A549 (cell line): Measurements from ENCODE around the gene RAB8A. TPM values are rescaled to one million over a fixed set of nuclear protein-coding genes. Genes with fewer than 3 reads are reported as not detected.

Experiments used
- ATAC-seq, 2 experiments: fragments of 200-7000 bp in 1 of 2; fragments of >200 bp in 1 of 2; cut with Nextera tagmentation in 1 of 2; cut with Tn5 transposase in 1 of 2; 3 replicates each; pipeline versions ENCODE4 v1.8.0 to v1.9.1; 2018 to 2020; ENCODE audit warnings: mild to moderate bottlenecking in 1 of 2, moderate library complexity in 1 of 2
- CTCF ChIA-PET: fragments of 300-600 bp; sonication (Branson Sonifier 250); formaldehyde crosslinking; extraction: SDS; loops from one replicate; lab custom pipeline; 2021; ENCODE audit warnings: antibody characterized with exemption, inconsistent platforms; lab: Yijun Ruan, JAX
- POLR2A ChIA-PET: fragments of 350-600 bp; formaldehyde crosslinking; extraction: SDS; loops from one replicate; lab custom pipeline; 2021; ENCODE audit warnings: antibody characterized with exemption, inconsistent platforms; lab: Yijun Ruan, JAX
- DNase-seq, 2 experiments: peaks; one replicate each; pipeline versions ENCODE4 v3.0.0 to v3.0.0-alpha.2; 2011 to 2016; ENCODE audit warnings: low read depth in 1 of 2, low spot score in 1 of 2
- FAIRE-seq: peaks from 2 replicates; lab custom pipeline; 2011; peaks lifted over from hg19 to GRCh38; lab: Jason Lieb, UNC
- H3K27ac ChIP-seq, 2 experiments: fragments of >200 bp; sonication (Bioruptor Twin); formaldehyde crosslinking; 3 replicates each; pipeline ENCODE4 v1.5.1; 2016 to 2017
- H3K4me1 ChIP-seq: fragments of >200 bp; sonication (Bioruptor Twin); formaldehyde crosslinking; 3 replicates; pipeline ENCODE4 v1.6.1; 2016
- H3K4me2 ChIP-seq: fragments of >200 bp; sonication (Bioruptor Twin); formaldehyde crosslinking; 3 replicates; pipeline ENCODE4 v1.6.1; 2016
- H3K4me3 ChIP-seq: fragments of >200 bp; sonication (Bioruptor Twin); formaldehyde crosslinking; 3 replicates; pipeline ENCODE4 v1.5.1; 2016
- H3K9me3 ChIP-seq: fragments of >200 bp; sonication (Bioruptor Twin); formaldehyde crosslinking; 3 replicates; pipeline ENCODE4 v1.6.1; 2016
- BHLHE40 ChIP-seq: IDR thresholded peaks from 2 replicates; pipeline ENCODE4 v1.6.1; 2012; ENCODE audit warnings: low read depth, low read length, inconsistent platforms
- CBX8 ChIP-seq: fragments of 200-600 bp; sonication (generic); IDR thresholded peaks from 2 replicates; pipeline ENCODE4 v1.6.1; 2016
- CHD2 ChIP-seq: fragments of 150-350 bp; IDR thresholded peaks from 2 replicates; pipeline ENCODE4 v1.6.1; 2014; ENCODE audit warnings: low read length; ENCODE audit not compliant: partially characterized antibody
- CHD4 ChIP-seq: fragments of 200-600 bp; sonication (generic); IDR thresholded peaks from 2 replicates; pipeline ENCODE4 v1.6.1; 2016; ENCODE audit warnings: antibody characterized with exemption, mild to moderate bottlenecking, borderline replicate concordance
- ESRRA ChIP-seq: fragments of 150-350 bp; IDR thresholded peaks from 2 replicates; pipeline ENCODE4 v1.6.1; 2014; ENCODE audit warnings: mild to moderate bottlenecking, low read length, borderline replicate concordance
- GATA3 ChIP-seq: IDR thresholded peaks from 2 replicates; pipeline ENCODE4 v1.6.1; 2012; ENCODE audit warnings: borderline replicate concordance
- HOXA7 ChIP-seq: fragments of 250-450 bp; sonication (Bioruptor Pico); IDR thresholded peaks from 2 replicates; pipeline ENCODE4 v1.5.0; 2020; ENCODE audit warnings: mild to moderate bottlenecking, moderate library complexity
- HOXB13 ChIP-seq: fragments of 250-450 bp; sonication (Bioruptor Pico); IDR thresholded peaks from 2 replicates; pipeline ENCODE4 v1.5.0; 2020; ENCODE audit warnings: low read depth, mild to moderate bottlenecking, moderate library complexity
- JUN ChIP-seq, 2 experiments: fragments of >200 bp; sonication (Bioruptor Twin); formaldehyde crosslinking; IDR thresholded peaks; 2 replicates in 1 of 2; 3 replicates in 1 of 2; pipeline ENCODE4 v1.6.1; 2016 to 2017
- KDM1A ChIP-seq: fragments of 200-600 bp; sonication (generic); IDR thresholded peaks from 2 replicates; pipeline ENCODE4 v1.6.1; 2016; ENCODE audit warnings: low read depth, mild to moderate bottlenecking
- MAFK ChIP-seq: fragments of 450-650 bp; IDR thresholded peaks from 2 replicates; pipeline ENCODE4 v1.6.1; 2014; ENCODE audit not compliant: partially characterized antibody
- MYC ChIP-seq: IDR thresholded peaks from 2 replicates; pipeline ENCODE4 v1.6.1; 2012; ENCODE audit warnings: mild to moderate bottlenecking, inconsistent platforms, low read length, improper control_type of control experiment, borderline replicate concordance
- POLR2AphosphoS2 ChIP-seq: conservative IDR thresholded peaks from 2 replicates; pipeline ENCODE4 v1.6.1; 2012; ENCODE audit warnings: low read length, improper control_type of control experiment, inconsistent platforms
- RAD21 ChIP-seq, 2 experiments: fragments of >200 bp in 1 of 2; sonication (Bioruptor Twin) in 1 of 2; formaldehyde crosslinking in 1 of 2; IDR thresholded peaks in 1 of 2; conservative IDR thresholded peaks in 1 of 2; 2 replicates in 1 of 2; 3 replicates in 1 of 2; pipeline ENCODE4 v1.6.1; 2012 to 2018; ENCODE audit warnings: inconsistent platforms in 1 of 2
- RFX5 ChIP-seq: fragments of 450-650 bp; IDR thresholded peaks from 2 replicates; pipeline ENCODE4 v1.7.1; 2014; ENCODE audit warnings: antibody characterized with exemption, mild to moderate bottlenecking, moderate library complexity
- TFCP2L1 ChIP-seq: fragments of 250-450 bp; sonication (Bioruptor Pico); IDR thresholded peaks from 2 replicates; pipeline ENCODE4 v1.5.0; 2021; ENCODE audit warnings: mild to moderate bottlenecking
- TP53 ChIP-seq: fragments of 250-450 bp; sonication (Bioruptor Pico); IDR thresholded peaks from 2 replicates; pipeline ENCODE4 v1.5.0; 2021; ENCODE audit warnings: mild to moderate bottlenecking, moderate library complexity
- ZC3H11A ChIP-seq: fragments of 450-650 bp; IDR thresholded peaks from 2 replicates; pipeline ENCODE4 v1.6.1; 2014; ENCODE audit warnings: antibody characterized with exemption, mild to moderate bottlenecking
- ZNF302 ChIP-seq: fragments of 250-450 bp; sonication (Bioruptor Pico); IDR thresholded peaks from 2 replicates; pipeline ENCODE4 v1.9.0; 2021; ENCODE audit warnings: inconsistent platforms, mild to moderate bottlenecking, moderate library complexity
- ZSCAN20 ChIP-seq: fragments of 250-450 bp; sonication (Bioruptor Pico); IDR thresholded peaks from 2 replicates; pipeline ENCODE4 v1.8.0; 2022; ENCODE audit warnings: mild to moderate bottlenecking, moderate library complexity
- WGBS: methylation state at CpG from one replicate; pipeline ENCODE4 v1.1.6; 2017; ENCODE audit errors: missing lambda C conversion rate; 5-methylcytosine and 5-hydroxymethylcytosine counted together
- polyA plus RNA-seq, 4 experiments: library from polyadenylated mRNA; depleted of rRNA in 3 of 4; stranded (reverse); fragments of >200 nt; fragmentation: RNase III in 1 of 4; extraction: RNeasy Plus Mini Kit Qiagen cat#74134 plus additional on column Dnase treatment in 1 of 4; gene quantifications; 2 replicates in 3 of 4; 3 replicates in 1 of 4; pipeline ENCODE4 v1.2.3, GENCODE V29; 2011 to 2017
- TF ChIP-seq, protein P1 (sequence below): IDR thresholded peaks from 2 replicates; pipeline ENCODE4 v1.6.1; 2012
- TF ChIP-seq, protein P2 (sequence below): fragments of >200 bp; sonication (Bioruptor Twin); formaldehyde crosslinking; IDR thresholded peaks from 3 replicates; pipeline ENCODE4 v1.5.1; 2016
- TF ChIP-seq, protein P3 (sequence below): fragments of >200 bp; sonication (Bioruptor Twin); formaldehyde crosslinking; IDR thresholded peaks from 3 replicates; pipeline ENCODE4 v1.6.1; 2016
- TF ChIP-seq, protein P4 (sequence below): IDR thresholded peaks from 2 replicates; pipeline ENCODE4 v1.6.1; 2012; ENCODE audit warnings: low read depth, borderline replicate concordance
- TF ChIP-seq, protein P5 (sequence below): fragments of 450-650 bp; IDR thresholded peaks from 2 replicates; pipeline ENCODE4 v1.6.1; 2014; ENCODE audit warnings: antibody characterized with exemption

RAB8A gene
- polyA plus RNA-seq, 2 of the 4 experiments (the other 2 are of a cell fraction) = 89.2 to 91.4 TPM

DNA sequence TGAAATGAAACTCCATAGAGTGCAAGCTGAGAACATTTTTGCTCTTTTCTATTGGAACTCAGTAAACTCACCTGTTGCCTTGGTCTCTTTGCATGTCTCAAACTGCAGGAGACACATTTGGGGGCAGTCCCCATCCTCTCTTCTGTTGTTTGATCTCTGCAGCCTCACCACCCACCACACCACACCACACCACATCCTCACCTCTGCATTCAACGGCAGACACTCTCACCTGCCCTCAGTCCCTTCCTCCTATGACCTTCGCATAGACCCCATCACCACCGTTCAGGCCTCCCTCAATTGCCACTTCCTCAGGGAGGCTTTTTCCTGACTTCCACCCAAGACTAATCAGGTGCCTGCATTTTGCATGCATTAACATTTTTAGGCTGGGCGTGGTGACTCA lies 49.7 kb upstream of the RAB8A start:
- TF ChIP-seq ESRRA (no peak), CHD2 (no peak)
- ChIA-PET CTCF (interaction anchor here (0.9 to 7.0 kb wide), 5 partner anchors 9 to 25 kb away, joined by 3 to 38 read pairs (median 4); no protein-coding TSS in a partner anchor), POLR2A (no interaction called here)
- H3K4me3 ChIP-seq = no peak overlapping the region
- H3K4me1 ChIP-seq = peaks cover 12% of the 10 kb centered on the region
- 46% methylated on average over 4 of the region's 4 CpGs for WGBS
- H3K4me2 ChIP-seq = no peak overlapping the region
- no peak overlapping the region for H3K27ac ChIP-seq
- ATAC-seq = no peak
- H3K9me3 ChIP-seq = peaks cover 11% of the 10 kb centered on the region
- no peak for FAIRE-seq
- no peak for DNase-seq

DNA sequence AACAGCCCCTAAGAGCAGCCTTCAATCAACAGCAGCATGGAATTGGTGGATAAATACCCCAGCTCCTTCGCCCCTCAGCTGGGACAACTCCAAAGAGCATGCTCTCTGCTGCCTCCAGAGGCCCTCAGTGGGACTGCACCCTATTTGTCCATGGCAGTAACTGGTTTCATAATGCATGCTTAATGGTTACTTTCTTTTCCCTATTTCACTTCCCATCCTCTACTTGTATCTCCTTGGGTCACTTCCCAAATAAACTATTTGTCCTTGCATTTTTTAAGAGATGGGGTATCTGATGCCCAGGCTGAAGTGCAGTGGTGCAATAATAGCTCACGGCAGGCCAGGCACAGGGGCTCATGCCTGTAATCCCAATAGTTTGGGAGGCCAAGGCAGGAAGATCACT lies 48.9 kb upstream of the RAB8A start:
- POLR2A ChIA-PET = no interaction called here
- TF ChIP-seq TFCP2L1 (CRISPR knock-in tag) (no peak), GATA3 (no peak), JUN (IDR thresholded peaks at IDR 0.05) (no peak), RAD21 (conservative IDR thresholded peaks at IDR 0.05 in 1 of 2, IDR thresholded peaks at IDR 0.05 in 1 of 2) (0 out of 5 replicates have a peak, but pooled peaks of 1 of the 2 experiments have one; percentile 5), CHD4 (no peak)
- TF ChIP-seq, protein P1, sequence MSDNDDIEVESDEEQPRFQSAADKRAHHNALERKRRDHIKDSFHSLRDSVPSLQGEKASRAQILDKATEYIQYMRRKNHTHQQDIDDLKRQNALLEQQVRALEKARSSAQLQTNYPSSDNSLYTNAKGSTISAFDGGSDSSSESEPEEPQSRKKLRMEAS = no peak
- TF ChIP-seq, protein P2, sequence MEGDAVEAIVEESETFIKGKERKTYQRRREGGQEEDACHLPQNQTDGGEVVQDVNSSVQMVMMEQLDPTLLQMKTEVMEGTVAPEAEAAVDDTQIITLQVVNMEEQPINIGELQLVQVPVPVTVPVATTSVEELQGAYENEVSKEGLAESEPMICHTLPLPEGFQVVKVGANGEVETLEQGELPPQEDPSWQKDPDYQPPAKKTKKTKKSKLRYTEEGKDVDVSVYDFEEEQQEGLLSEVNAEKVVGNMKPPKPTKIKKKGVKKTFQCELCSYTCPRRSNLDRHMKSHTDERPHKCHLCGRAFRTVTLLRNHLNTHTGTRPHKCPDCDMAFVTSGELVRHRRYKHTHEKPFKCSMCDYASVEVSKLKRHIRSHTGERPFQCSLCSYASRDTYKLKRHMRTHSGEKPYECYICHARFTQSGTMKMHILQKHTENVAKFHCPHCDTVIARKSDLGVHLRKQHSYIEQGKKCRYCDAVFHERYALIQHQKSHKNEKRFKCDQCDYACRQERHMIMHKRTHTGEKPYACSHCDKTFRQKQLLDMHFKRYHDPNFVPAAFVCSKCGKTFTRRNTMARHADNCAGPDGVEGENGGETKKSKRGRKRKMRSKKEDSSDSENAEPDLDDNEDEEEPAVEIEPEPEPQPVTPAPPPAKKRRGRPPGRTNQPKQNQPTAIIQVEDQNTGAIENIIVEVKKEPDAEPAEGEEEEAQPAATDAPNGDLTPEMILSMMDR = peak; percentile 32
- H3K4me2 ChIP-seq = no peak overlapping the region
- no peak for DNase-seq
- H3K27ac ChIP-seq = no peak overlapping the region
- H3K4me1 ChIP-seq = peaks cover 18% of the 10 kb centered on the region
- 67% methylated on average over 2 of the region's 2 CpGs for WGBS
- H3K4me3 ChIP-seq = no peak overlapping the region
- CTCF ChIA-PET = interaction anchor here (0.6 to 7.0 kb wide), 9 partner anchors 8 to 99 kb away, joined by 3 to 38 read pairs (median 3); no protein-coding TSS in a partner anchor
- peak in 1 of 2 experiments; percentile 40; a peak in 2 of 6 replicates for ATAC-seq
- no peak for FAIRE-seq
- H3K9me3 ChIP-seq = peaks cover 7% of the 10 kb centered on the region; the same call in 1 of the 3 replicates

DNA sequence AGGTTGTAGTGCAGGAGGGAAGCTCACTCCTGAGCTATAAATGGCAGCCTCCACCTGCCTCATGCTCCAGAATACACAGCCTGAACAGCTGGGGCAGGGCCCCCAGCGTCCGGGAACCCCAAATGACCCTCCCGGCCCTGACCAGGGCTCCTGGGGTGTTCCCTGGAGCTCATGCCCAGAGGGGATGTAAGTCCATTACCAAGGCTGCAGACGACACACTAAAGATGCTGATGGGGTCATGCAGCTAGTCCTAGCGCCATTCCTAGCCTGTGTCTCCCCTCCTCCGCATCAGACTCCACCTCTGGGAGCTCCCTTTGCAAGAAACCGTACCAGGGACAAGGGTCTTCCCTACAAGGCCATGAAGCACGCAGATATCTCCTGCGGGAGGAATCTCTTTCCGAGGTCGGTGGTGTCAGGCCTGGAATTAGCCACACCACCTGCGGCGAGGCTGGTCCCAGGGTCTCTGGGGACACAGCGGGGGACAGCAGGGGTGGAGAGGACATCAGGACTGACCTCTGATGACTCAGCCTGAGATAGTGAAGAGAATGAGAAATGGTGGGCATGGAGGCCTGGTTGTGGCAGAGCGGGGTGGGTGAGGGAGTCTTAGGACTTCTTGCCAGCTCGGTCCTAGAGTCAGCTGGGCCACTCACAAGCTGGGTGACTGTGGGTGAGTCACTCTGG lies 47.3 kb upstream of the RAB8A start:
- no peak for DNase-seq
- no peak overlapping the region for H3K4me2 ChIP-seq
- TF ChIP-seq, protein P3, sequence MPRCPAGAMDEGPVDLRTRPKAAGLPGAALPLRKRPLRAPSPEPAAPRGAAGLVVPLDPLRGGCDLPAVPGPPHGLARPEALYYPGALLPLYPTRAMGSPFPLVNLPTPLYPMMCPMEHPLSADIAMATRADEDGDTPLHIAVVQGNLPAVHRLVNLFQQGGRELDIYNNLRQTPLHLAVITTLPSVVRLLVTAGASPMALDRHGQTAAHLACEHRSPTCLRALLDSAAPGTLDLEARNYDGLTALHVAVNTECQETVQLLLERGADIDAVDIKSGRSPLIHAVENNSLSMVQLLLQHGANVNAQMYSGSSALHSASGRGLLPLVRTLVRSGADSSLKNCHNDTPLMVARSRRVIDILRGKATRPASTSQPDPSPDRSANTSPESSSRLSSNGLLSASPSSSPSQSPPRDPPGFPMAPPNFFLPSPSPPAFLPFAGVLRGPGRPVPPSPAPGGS = no peak
- TF ChIP-seq, protein P1 = no peak
- TF ChIP-seq ZC3H11A (no peak), TP53 (CRISPR knock-in tag) (no peak), CBX8 (no peak), KDM1A (no peak), RFX5 (no peak), TFCP2L1 (CRISPR knock-in tag) (no peak), HOXB13 (CRISPR knock-in tag) (no peak), RAD21 (conservative IDR thresholded peaks at IDR 0.05 in 1 of 2, IDR thresholded peaks at IDR 0.05 in 1 of 2) (no peak), ZNF302 (CRISPR knock-in tag) (no peak), MYC (no peak), POLR2AphosphoS2 (no peak), BHLHE40 (no peak), MAFK (no peak), HOXA7 (no peak), ZSCAN20 (no peak), GATA3 (no peak)
- TF ChIP-seq, protein P4, sequence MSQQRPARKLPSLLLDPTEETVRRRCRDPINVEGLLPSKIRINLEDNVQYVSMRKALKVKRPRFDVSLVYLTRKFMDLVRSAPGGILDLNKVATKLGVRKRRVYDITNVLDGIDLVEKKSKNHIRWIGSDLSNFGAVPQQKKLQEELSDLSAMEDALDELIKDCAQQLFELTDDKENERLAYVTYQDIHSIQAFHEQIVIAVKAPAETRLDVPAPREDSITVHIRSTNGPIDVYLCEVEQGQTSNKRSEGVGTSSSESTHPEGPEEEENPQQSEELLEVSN = no peak
- TF ChIP-seq, protein P5, sequence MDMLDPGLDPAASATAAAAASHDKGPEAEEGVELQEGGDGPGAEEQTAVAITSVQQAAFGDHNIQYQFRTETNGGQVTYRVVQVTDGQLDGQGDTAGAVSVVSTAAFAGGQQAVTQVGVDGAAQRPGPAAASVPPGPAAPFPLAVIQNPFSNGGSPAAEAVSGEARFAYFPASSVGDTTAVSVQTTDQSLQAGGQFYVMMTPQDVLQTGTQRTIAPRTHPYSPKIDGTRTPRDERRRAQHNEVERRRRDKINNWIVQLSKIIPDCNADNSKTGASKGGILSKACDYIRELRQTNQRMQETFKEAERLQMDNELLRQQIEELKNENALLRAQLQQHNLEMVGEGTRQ = no peak

More for the DNA sequence above, 47.3 kb upstream of the RAB8A start:
- WGBS = 88% methylated on average over 16 of the region's 16 CpGs
- H3K4me3 ChIP-seq = no peak overlapping the region
- ChIA-PET POLR2A (no interaction called here), CTCF (interaction anchor here (1.0 to 7.0 kb wide), 4 partner anchors 10 to 38 kb away, joined by 3 to 38 read pairs (median 3); no protein-coding TSS in a partner anchor)
- peaks cover 7% of the 10 kb centered on the region; the same call in 1 of the 3 replicates for H3K9me3 ChIP-seq
- ATAC-seq (no peak), FAIRE-seq (no peak)
- peaks cover 18% of the 10 kb centered on the region for H3K4me1 ChIP-seq
- H3K27ac ChIP-seq = no peak overlapping the region; a peak in 1 of 6 replicates
